PC-3 (cell line): Measurements from ENCODE around the gene CALML4. TPM values are rescaled to one million over a fixed set of nuclear protein-coding genes. Genes with fewer than 3 reads are reported as not detected.

Source experiments
- ATAC-seq: fragments of 200-7000 bp; cut with Tn5 transposase; 2 replicates; pipeline ENCODE4 v1.9.1; 2020; ENCODE audit warnings: mild to moderate bottlenecking, moderate library complexity
- BruUV-seq: library from RNA; stranded (reverse); fragments of 400-500 nt; replicated peaks from 2 replicates; lab custom pipeline; 2021; lab: Mats Ljungman, UMichigan
- CTCF ChIA-PET: fragments of 300-600 bp; sonication (Branson Sonifier 250); formaldehyde crosslinking; loops from one replicate; lab custom pipeline; 2022; ENCODE audit warnings: antibody characterized with exemption; lab: Charles Lee
- POLR2A ChIA-PET: fragments of 300-600 bp; sonication (Branson Sonifier 250); formaldehyde crosslinking; loops from one replicate; lab custom pipeline; 2022; ENCODE audit warnings: antibody characterized with exemption; ENCODE audit not compliant: unreplicated experiment; lab: Charles Lee
- DNase-seq: peaks from one replicate; pipeline ENCODE4 v3.0.0-alpha.2; 2015
- H2AFZ ChIP-seq: fragments of 300-600 bp; sonication (generic); 2 replicates; pipeline ENCODE4 v1.6.0; 2016; ENCODE audit warnings: antibody characterized with exemption, low read length
- H3F3A ChIP-seq: fragments of 300-600 bp; sonication (generic); one replicate; pipeline ENCODE4 v1.6.0; 2017; ENCODE audit warnings: antibody characterized with exemption, low read length, control low read depth, mild to moderate bottlenecking; ENCODE audit not compliant: unreplicated experiment
- H3K27ac ChIP-seq: fragments of 300-600 bp; sonication (generic); 2 replicates; pipeline ENCODE4 v1.5.1; 2016; ENCODE audit warnings: mild to moderate bottlenecking, low read length
- H3K27me3 ChIP-seq: fragments of 300-600 bp; sonication (generic); 2 replicates; pipeline ENCODE4 v1.6.1; 2016; ENCODE audit warnings: low read length, mixed read lengths
- H3K36me3 ChIP-seq: fragments of 300-600 bp; sonication (generic); 2 replicates; pipeline ENCODE4 v1.6.1; 2016; ENCODE audit warnings: low read depth, mixed run types, low read length, mixed read lengths
- H3K4me1 ChIP-seq: fragments of 300-600 bp; sonication (generic); 2 replicates; pipeline ENCODE4 v1.5.1; 2016; ENCODE audit warnings: low read length; ENCODE audit not compliant: insufficient read depth
- H3K4me2 ChIP-seq: fragments of 300-600 bp; sonication (generic); 2 replicates; pipeline ENCODE4 v1.6.0; 2016; ENCODE audit warnings: low read length
- H3K4me3 ChIP-seq: fragments of 300-600 bp; sonication (generic); 2 replicates; pipeline ENCODE4 v1.5.1; 2016; ENCODE audit warnings: mild to moderate bottlenecking, low read length, mixed read lengths
- H3K79me2 ChIP-seq: fragments of 300-600 bp; sonication (generic); 2 replicates; pipeline ENCODE4 v1.6.1; 2017; ENCODE audit warnings: low read length, mixed read lengths
- H3K9ac ChIP-seq: fragments of 300-600 bp; sonication (generic); 2 replicates; pipeline ENCODE4 v1.6.0; 2016; ENCODE audit warnings: mild to moderate bottlenecking, low read length
- H3K9me2 ChIP-seq: fragments of 300-600 bp; sonication (generic); replicated peaks from 2 replicates; pipeline ENCODE4 v1.6.1; 2016; ENCODE audit warnings: mixed run types, low read length, mixed read lengths
- H3K9me3 ChIP-seq: fragments of 300-600 bp; sonication (generic); 2 replicates; pipeline ENCODE4 v1.6.1; 2016; ENCODE audit warnings: low read length, mixed read lengths
- H4K20me1 ChIP-seq: fragments of 300-600 bp; sonication (generic); 2 replicates; pipeline ENCODE4 v1.6.1; 2016; ENCODE audit warnings: low read length, mixed read lengths
- EZH2 ChIP-seq: fragments of 300-600 bp; sonication (generic); IDR thresholded peaks from one replicate; pipeline ENCODE4 v1.6.1; 2017; ENCODE audit warnings: antibody characterized with exemption, mild to moderate bottlenecking, low read length; ENCODE audit not compliant: unreplicated experiment
- EZH2phosphoT487 ChIP-seq: fragments of 300-600 bp; sonication (generic); IDR thresholded peaks from 2 replicates; pipeline ENCODE4 v1.6.1; 2018; ENCODE audit warnings: mild to moderate bottlenecking, antibody characterized with exemption, low read length, borderline replicate concordance
- intact Hi-C: fragments of 100-400 bp; cut with micrococcal nuclease; formaldehyde crosslinking; loops from 2 replicates; pipeline ENCODE4 v1.9.0; 2023
- total RNA-seq: library from RNA; depleted of rRNA; stranded (reverse); fragments of >200 nt; gene quantifications from 2 replicates; pipeline ENCODE4 v1.2.3, GENCODE V29; 2014
- TF ChIP-seq, protein P1 (sequence below): fragments of 300-600 bp; sonication (generic); conservative IDR thresholded peaks from 2 replicates; pipeline ENCODE4 v1.5.1; 2017; ENCODE audit warnings: antibody characterized with exemption, low read depth, mild to moderate bottlenecking, low read length

The CALML4 gene
- total RNA-seq, 1 experiment from 2014 or later = 4.8 TPM

DNA sequence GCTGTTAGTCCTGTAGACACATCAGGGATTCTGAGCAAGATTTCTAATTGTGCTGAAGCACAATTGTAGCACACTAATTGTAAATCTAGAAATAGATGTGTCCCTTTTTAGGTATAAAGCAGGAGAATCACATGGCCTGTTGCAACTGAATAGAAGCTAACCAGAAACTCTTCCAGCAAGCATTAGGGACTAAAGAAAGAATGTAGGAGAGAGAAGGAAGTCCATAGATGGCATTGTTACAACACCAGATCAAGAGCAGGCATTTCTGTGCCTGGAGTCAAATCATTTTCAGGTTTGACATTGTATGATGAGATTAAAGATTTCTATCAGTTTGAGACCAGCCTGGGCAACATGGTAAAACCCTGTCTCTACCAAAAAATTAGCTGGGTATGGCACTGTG lies 27.4 kb downstream of the CALML4 start:
- H3K4me3 ChIP-seq = no peak overlapping the region
- H3K9ac ChIP-seq = no peak overlapping the region
- H3K27ac ChIP-seq = no peak overlapping the region
- H4K20me1 ChIP-seq = no peaks in the 10 kb centered on the region
- no peaks in the 10 kb centered on the region for H3F3A ChIP-seq
- no peaks in the 10 kb centered on the region for H3K79me2 ChIP-seq
- no peak for ATAC-seq
- no peaks in the 10 kb centered on the region for H3K9me3 ChIP-seq
- ChIA-PET CTCF (no interaction called here), POLR2A (no interaction called here)
- TF ChIP-seq, protein P1, sequence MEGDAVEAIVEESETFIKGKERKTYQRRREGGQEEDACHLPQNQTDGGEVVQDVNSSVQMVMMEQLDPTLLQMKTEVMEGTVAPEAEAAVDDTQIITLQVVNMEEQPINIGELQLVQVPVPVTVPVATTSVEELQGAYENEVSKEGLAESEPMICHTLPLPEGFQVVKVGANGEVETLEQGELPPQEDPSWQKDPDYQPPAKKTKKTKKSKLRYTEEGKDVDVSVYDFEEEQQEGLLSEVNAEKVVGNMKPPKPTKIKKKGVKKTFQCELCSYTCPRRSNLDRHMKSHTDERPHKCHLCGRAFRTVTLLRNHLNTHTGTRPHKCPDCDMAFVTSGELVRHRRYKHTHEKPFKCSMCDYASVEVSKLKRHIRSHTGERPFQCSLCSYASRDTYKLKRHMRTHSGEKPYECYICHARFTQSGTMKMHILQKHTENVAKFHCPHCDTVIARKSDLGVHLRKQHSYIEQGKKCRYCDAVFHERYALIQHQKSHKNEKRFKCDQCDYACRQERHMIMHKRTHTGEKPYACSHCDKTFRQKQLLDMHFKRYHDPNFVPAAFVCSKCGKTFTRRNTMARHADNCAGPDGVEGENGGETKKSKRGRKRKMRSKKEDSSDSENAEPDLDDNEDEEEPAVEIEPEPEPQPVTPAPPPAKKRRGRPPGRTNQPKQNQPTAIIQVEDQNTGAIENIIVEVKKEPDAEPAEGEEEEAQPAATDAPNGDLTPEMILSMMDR = no peak
- no peak for TF ChIP-seq EZH2
- peaks cover 19% of the 10 kb centered on the region for H3K36me3 ChIP-seq
- intact Hi-C loops = no loop called here
- no peaks in the 10 kb centered on the region for H3K27me3 ChIP-seq
- no peak overlapping the region for H2AFZ ChIP-seq
- no peaks in the 10 kb centered on the region for H3K4me1 ChIP-seq
- no peak overlapping the region for H3K4me2 ChIP-seq
- no TSS peak for BruUV-seq
- H3K9me2 ChIP-seq = no peaks in the 10 kb centered on the region
- no peak for DNase-seq

- CTCF ChIA-PET = no interaction called here
- BruUV-seq = no TSS peak
- peaks cover 19% of the 10 kb centered on the region for H3K36me3 ChIP-seq
Measured at GRCh38 chr15:68176601-68177000, 28.5 kb downstream of the CALML4 start.

DNA sequence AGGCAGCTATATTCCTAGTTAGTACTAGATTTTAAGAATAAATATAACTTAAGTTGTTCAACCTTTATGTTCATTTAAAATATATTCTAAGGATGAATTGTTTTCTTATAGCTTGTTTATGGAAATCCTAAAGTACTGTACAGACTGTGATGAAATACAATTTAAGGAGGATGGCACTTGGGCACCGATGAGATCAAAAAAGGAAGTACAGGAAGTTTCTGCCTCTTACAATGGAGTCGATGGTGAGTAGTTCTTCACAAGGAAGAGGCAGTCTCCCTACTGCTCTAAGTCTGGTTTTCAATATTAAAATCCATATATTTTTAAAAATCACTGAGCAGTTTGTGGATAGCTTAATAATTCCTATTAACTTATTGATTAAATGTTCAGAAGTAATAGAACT lies 29.6 kb downstream of the CALML4 start:
- Histone ChIP-seq H3K79me2 (no peaks in the 10 kb centered on the region), H3K36me3 (peaks cover 16% of the 10 kb centered on the region), H3F3A (no peaks in the 10 kb centered on the region), H4K20me1 (no peaks in the 10 kb centered on the region), H3K4me1 (no peaks in the 10 kb centered on the region), H2AFZ (no peak overlapping the region), H3K9ac (no peak overlapping the region), H3K4me2 (no peak overlapping the region), H3K27me3 (no peaks in the 10 kb centered on the region), H3K4me3 (no peak overlapping the region), H3K9me3 (no peaks in the 10 kb centered on the region), H3K9me2 (no peaks in the 10 kb centered on the region), H3K27ac (no peak overlapping the region)
- no peak for ATAC-seq
- TF ChIP-seq EZH2phosphoT487 (no peak), EZH2 (no peak)
- TF ChIP-seq, protein P1 = no peak
- intact Hi-C loops = no loop called here
- POLR2A ChIA-PET = no interaction called here
- DNase-seq = no peak
- CTCF ChIA-PET = interaction anchor here (0.6 to 0.7 kb wide), 2 partner anchors 16 to 176 kb away, joined by 3 to 4 read pairs; no protein-coding TSS in a partner anchor
- BruUV-seq = no TSS peak

More at GRCh38 chr15:68176601-68177000, 28.5 kb downstream of the CALML4 start:
- no peak overlapping the region for H3K27ac ChIP-seq
- H2AFZ ChIP-seq = no peak overlapping the region
- no peaks in the 10 kb centered on the region for H3K9me2 ChIP-seq
- no peak overlapping the region for H3K4me2 ChIP-seq
- H3K9ac ChIP-seq = no peak overlapping the region
- H3K4me3 ChIP-seq = no peak overlapping the region
- H3K4me1 ChIP-seq = no peaks in the 10 kb centered on the region
- no peaks in the 10 kb centered on the region for H4K20me1 ChIP-seq
- no peaks in the 10 kb centered on the region for H3K9me3 ChIP-seq
- ATAC-seq (no peak), DNase-seq (no peak)
- no peaks in the 10 kb centered on the region for H3K27me3 ChIP-seq
- no peaks in the 10 kb centered on the region for H3K79me2 ChIP-seq
- intact Hi-C loops = no loop called here
- TF ChIP-seq EZH2phosphoT487 = no peak
- TF ChIP-seq, protein P1 = no peak
- no peak for TF ChIP-seq EZH2
- no peaks in the 10 kb centered on the region for H3F3A ChIP-seq
- POLR2A ChIA-PET = no interaction called here
